GM21723 (cell line): ENCODE measurements around the gene ABCB4.

Source experiments
- ATAC-seq: cut with Tn5 transposase; IDR thresholded peaks from one replicate; pipeline ENCODE4 v1.9.1; 2021; ENCODE audit warnings: mild to moderate bottlenecking, moderate library complexity; ENCODE audit not compliant: unreplicated experiment

Gene ABCB4

GRCh38 chr7:87475359-87476178 is at the start of gene ABCB4:
TSS of gene ABCB4 (minus strand) at chr7:87475680. CDS start at chr7:87475465, 215 bp downstream.
- peak; percentile 32 for ATAC-seq

GRCh38 chr7:87518735-87519134 is 43.3 kb upstream of the ABCB4 start:
- no peak for ATAC-seq

DNA sequence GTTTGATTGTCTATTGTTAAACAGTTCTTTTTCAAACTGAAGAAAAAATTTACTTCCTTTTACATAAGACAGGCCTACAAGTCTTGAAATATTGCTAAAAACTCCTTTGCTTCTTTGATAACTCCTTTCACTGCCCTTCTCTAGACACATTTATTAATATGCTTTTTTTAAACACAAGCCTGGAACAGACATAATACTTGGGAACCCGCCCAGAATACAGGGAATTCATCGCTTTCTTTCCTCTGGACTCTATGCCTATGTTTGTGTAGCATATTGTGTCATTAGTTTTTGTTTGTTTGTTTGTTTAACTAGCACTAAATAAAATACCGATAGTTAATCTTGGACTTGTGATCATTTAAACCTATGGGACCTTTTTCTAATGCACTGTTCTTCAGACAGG is 42.4 kb upstream of the ABCB4 start:
- ATAC-seq = no peak

DNA sequence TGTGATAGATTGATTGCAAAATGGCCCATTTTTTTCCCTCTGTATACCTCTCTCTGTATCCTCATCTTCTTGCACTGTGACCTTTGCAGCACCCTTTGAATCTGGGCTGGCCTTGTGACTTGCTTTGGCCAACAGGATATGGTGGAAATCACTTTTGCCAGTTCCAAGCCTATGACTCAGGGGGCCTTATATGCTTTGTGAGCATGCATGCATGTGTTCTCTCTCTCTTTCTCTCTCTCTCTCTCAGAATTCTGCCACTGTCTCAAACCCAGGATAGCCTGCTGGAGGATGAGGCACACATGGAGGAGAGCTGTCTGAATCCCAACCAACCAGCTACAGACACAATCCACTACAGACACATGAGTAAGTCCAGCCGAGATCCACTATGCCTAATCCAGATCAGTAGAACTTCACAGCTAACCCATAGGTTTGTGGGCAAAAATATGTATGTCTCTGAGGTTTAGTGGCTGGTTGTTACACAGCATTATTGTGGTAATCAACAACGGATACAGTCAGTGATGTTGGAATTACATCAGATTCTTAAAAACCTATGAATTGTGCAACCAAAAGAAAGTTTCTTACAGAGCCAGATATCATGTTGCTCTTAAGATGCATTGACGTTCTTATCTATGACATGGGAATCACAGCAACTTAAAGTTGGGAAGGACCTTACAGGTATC is 41.8 kb upstream of the ABCB4 start:
- no peak for ATAC-seq

DNA sequence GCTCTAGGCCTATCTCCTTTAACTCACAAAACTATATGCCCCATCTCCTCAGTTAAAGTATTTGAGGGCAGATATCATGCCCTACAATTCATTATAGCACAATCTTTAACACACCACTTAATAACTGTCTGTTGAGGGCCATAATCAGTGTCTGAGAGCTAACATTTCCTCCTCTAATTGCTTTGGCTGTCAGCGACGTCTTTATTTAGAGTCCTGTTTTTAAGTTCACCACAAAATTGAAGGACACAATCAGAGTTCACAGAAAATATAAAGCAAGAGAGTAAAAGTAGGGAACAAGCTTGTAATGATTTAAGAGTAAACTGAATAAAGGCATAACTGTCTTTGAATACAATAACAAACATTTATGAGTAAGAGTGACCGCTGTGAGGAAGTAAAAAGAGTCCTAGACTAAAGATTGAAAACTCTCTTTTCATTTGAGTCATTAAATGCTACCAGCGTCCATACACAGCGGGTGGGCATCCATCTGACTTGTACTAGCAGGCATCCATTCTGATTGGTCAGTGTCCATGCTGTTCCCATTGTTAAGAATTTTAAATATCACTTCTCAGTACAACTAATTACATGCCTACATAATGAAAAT is 38.4 kb upstream of the ABCB4 start:
- ATAC-seq = no peak

DNA sequence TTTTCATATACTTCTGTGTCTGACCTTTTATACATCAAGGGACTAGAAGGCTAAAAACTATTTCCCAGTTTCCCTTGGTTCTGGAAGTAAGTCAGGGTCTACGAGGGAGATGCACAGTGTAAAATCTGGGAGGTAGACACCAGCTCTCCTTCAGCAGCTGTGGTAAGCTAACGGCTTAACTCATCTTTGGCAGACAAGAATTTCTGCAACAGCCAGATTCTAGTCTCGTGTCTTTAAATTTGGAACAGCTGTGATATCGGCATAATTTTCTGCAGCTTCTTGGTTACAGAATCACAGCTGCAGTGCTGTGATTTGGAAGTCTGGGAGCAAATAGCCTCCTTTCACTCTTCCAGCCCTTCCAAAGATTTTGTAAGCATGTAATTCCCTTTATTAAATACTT is 37.4 kb upstream of the ABCB4 start:
- no peak for ATAC-seq

DNA sequence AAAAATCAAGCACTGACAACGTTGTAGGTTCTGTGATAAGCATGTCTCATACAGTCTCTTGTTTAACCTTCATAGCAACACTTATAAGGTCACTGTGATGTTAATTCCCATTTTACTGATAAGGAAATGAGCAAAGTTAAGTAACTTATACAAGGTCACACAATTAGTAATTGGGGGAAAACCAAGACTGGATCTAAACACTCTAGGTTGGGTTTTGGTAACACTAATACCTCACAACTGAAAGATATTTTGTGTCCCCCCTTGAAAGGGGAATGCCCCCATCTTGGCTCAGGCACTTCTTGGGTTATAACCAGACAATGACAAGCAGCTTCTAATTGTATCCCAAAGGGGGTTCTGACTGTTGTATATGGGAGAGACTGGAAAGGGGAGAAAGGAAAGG is 36.0 kb upstream of the ABCB4 start:
- ATAC-seq = no peak

DNA sequence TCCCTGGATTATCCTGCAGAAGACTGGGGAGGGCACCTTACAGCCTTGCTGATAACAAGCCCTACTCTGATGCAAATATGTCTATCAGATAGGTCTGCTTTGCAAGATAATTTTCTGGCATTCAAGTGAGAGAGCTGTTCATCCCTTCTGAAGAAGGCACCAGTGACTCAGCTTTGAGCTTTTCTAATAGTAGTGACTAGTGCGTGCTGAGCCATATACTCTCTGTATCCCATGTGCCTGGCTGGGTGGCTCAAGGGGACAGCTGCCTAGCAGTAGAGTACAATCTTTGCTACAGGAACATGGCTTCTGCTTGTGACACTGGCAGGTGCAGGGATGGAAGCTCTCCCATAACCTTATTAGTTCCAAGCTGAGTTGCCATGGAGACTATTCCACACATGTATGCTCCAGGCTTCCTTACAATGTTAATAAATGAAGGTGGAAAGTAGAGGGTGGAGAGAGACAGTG is 35.0 kb upstream of the ABCB4 start:
- no peak for ATAC-seq

DNA sequence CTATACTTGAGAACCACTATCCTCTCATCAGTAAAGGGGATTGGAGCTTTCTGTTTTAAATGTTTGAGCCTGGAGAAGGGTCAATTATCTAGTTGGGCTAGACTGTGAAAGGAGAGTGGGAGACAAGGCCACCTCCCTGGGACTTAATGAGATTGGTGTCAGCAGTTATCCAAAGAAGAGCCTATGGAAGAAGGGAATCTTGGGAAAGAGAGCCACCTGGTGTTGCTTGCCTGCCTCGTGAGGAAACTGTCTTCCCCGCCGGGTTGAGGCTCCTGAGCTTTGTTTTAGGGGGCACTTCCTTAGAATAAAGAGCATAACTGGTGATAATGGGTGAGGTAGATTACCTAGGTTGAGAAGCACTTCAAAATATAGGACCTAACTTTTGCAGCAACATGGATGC is 32.0 kb upstream of the ABCB4 start:
- ATAC-seq = no peak

DNA sequence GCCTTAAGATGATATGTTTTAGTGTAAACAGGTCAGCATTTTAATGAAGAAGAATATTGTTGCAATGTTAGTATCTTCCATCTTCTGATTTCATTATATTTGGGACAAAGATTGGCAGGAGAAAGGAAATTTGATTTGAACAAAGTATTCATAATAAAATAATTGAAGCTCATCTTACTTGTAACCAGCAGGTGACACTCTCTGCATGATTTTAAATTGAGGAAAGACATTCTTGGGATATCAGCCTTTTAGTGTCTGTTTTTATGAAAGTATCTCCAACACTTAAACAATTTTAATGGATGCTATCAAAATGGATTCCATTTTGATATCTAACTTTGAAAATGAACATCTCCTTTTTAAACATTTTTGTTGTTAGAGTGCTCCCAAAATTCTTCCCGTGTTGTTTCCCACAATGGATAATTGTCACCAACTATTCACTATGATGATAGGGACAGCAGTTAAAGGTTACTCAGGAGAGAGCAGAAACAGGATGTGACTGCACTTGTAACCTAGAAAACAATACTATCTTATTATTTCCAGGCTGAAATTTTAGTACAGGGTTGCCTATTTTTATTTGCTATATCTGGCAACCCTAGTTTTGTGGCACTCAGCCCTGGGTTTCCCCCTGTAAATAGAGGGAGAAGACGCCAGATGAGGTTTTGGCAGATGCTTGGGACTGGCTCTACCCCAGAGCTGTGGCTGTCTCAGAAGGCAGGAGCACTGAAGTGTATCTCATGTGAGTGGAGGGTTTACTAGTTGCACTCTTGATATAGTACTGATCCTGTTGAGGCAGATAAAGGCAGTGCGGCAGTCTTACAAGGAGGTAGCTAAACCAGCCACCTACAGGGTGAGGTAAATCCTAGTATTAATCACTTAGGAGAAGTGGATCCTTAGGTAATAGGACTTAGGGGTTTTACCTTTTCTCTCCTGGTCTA is 31.0 kb upstream of the ABCB4 start:
- ATAC-seq = peak; percentile 42

- ATAC-seq = peak; percentile 49
These were observed 30.2 kb upstream of the ABCB4 start for GRCh38 chr7:87505557-87506245.

DNA sequence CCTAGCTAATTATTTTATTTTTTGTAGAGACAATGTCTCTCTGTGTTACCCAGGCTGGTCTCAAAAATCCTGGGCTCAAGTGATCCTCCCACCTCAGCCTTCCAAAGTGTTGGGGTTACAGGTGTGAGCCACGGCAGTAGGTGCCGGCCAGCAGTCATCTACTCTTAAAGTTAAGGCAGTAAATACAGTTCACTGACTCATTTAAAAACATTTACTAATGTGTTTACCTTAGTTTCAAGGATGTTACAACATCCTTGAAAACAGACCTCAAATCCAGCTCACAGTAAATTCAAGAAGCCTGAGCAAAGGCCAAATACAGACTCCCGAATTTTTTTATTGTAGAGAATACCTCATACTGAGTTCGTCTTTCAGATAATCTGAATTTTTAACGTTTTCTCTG is 29.6 kb upstream of the ABCB4 start:
- ATAC-seq = no peak

- no peak for ATAC-seq
These were observed 24.0 kb upstream of the ABCB4 start for GRCh38 chr7:87499494-87499893.

DNA sequence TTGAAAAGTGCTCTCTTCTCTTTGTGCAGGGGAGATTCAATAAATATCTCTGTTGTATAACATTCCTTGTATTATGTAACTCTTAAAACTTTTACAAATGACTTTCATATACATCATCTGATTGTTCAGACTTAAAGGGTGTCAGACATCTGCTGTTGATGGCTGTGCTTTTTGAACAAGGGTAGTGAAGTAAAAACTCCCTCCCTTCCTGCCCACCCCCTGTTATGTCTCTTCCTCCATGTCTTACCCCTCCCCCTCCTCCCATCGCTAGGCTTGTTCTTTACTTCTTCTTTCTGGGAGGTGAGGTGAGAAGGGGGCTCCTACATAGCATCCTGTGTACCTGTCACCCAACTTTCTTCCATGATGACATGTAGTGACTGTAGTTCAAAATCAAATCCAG is 23.4 kb upstream of the ABCB4 start:
- ATAC-seq = no peak

DNA sequence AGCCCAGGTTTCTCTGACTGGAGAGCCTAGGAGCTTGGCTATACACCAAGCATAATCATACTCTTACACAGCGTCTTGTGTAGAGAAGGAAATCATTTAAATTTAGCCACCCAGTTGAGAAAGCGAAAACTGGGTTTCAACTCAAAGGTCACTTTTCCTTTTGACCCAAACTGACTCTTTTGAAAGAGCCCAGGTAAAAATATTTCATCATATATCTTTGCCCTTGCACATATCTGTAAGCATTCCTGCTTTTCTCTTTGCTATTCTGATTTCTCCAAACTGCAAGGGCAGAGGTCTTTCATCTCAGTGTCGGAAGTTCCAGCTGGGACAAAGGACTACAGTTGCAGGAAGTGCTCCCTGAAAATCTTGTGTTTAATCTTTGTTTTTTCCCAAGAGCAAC is 22.0 kb upstream of the ABCB4 start:
- no peak for ATAC-seq

DNA sequence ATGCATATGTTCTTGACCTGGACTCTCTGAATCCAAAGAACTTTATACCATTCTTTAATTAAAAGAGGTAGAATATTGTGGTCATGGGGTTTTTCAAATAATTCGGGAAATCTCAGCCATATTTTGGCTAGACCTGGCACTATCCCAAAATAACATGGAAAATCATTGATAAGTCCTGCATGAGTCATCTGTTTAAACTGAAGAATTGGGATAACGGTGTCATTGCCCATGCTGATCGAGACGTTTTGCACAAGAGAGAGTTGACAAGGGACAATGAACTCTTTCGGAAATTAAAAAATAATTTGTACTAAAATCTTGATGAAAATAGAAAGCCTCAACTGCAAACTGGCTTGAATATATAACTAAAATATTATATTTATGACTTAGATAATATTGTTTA is 19.9 kb upstream of the ABCB4 start:
- ATAC-seq = no peak

- ATAC-seq = no peak
These were observed 19.0 kb upstream of the ABCB4 start for GRCh38 chr7:87494454-87494853.

- ATAC-seq = no peak
These were observed 7.7 kb upstream of the ABCB4 start for GRCh38 chr7:87483131-87483530.

- no peak for ATAC-seq
These were observed 6.6 kb upstream of the ABCB4 start for GRCh38 chr7:87482115-87482514.

DNA sequence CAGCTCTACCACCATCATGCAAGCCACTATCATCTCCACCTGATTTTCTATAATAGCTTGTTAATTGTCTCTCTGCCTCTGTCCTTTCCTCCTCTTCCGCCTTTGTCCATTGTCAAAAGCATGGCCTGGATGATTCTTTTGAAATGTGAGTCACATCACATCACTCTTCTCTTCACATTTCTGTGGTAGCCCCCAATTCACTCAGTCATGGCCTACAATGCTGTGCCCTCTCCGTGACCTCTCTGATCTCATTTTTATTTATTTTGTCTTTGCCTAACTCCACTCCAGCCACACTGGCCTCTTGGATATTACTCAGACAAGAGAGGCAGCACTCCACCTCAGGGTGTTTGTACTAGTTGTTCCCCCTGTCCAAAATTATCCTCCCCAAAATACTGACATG is 4.9 kb upstream of the ABCB4 start:
- ATAC-seq = no peak
